NCI-H524 (cell line): Measurements from ENCODE around the gene AOX1.
"Not testable (repeated sequence)": the region's sequence is repeated elsewhere in the genome, so short reads cannot be mapped to it uniquely, and the experiment has no call there.

Source experiments
- DNase-seq, 2 experiments: peaks; one replicate each; lab custom pipeline; 2025; lab: John Stamatoyannopoulos, UW

AOX1 gene

GRCh38 chr2:200667413-200667812 is 81.6 kb downstream of the AOX1 start:
- no peak for DNase-seq

GRCh38 chr2:200668478-200668877 is 82.7 kb downstream of the AOX1 start:
- no peak for DNase-seq

GRCh38 chr2:200669308-200669707 is 83.5 kb downstream of the AOX1 start:
- no peak for DNase-seq

- no peak for DNase-seq
Observed at GRCh38 chr2:200670313-200670712, 84.5 kb downstream of the AOX1 start.

- no peak for DNase-seq
Observed at GRCh38 chr2:200670751-200671150, 84.9 kb downstream of the AOX1 start.

- DNase-seq, result no peak
Observed at GRCh38 chr2:200673191-200673590, 87.4 kb downstream of the AOX1 start.

- DNase-seq, result no peak
Observed at GRCh38 chr2:200674837-200675236, 89.0 kb downstream of the AOX1 start.

- no peak for DNase-seq
Observed at GRCh38 chr2:200677171-200677570, 91.4 kb downstream of the AOX1 start.

GRCh38 chr2:200677721-200678532 is 92.1 kb downstream of the AOX1 start:
- DNase-seq, result no peak

GRCh38 chr2:200679127-200679526 is 93.3 kb downstream of the AOX1 start:
- DNase-seq, result no peak

- no peak for DNase-seq
Observed at GRCh38 chr2:200679535-200679934, 93.7 kb downstream of the AOX1 start.

- DNase-seq, result no peak
Observed at GRCh38 chr2:200681697-200682096, 95.9 kb downstream of the AOX1 start.

- not testable (repeated sequence) for DNase-seq
Observed at GRCh38 chr2:200682407-200682806, 96.6 kb downstream of the AOX1 start.

- no peak for DNase-seq
Observed at GRCh38 chr2:200687922-200688920, 102.4 kb downstream of the AOX1 start.

- peak in 1 of 2 experiments; percentile 13 for DNase-seq
Observed at GRCh38 chr2:200689115-200689514, 103.3 kb downstream of the AOX1 start.

- DNase-seq, result no peak
Observed at GRCh38 chr2:200693836-200694470, 108.1 kb downstream of the AOX1 start.

GRCh38 chr2:200695191-200695590 is 109.4 kb downstream of the AOX1 start:
- peak in 1 of 2 experiments; percentile 25 for DNase-seq

GRCh38 chr2:200695601-200696000 is 109.8 kb downstream of the AOX1 start:
- DNase-seq, result no peak

- DNase-seq, result no peak
Observed at GRCh38 chr2:200698217-200698616, 112.4 kb downstream of the AOX1 start.

- no peak for DNase-seq
Observed at GRCh38 chr2:200699310-200699709, 113.5 kb downstream of the AOX1 start.

- peak in 1 of 2 experiments; percentile 40 for DNase-seq
Observed at GRCh38 chr2:200700856-200701255, 115.0 kb downstream of the AOX1 start.

- no peak for DNase-seq
Observed at GRCh38 chr2:200702044-200702443, 116.2 kb downstream of the AOX1 start.
